ENCODE data around the gene FBXO21. TPM values are rescaled to one million over a fixed set of nuclear protein-coding genes. Genes with fewer than 3 reads are reported as not detected.
A peak's percentile ranks its signal among the peaks of the same experiment; 100 is the strongest.
"Not testable (repeated sequence)": the region's sequence is repeated elsewhere in the genome, so short reads cannot be mapped to it uniquely, and the experiment has no call there.

Gene FBXO21
- total RNA-seq, 1 experiment from 2014 or later, result 57.5 TPM

- intact Hi-C loops (cut with micrococcal nuclease; ENCODE audit: unreplicated experiment), result no loop called here
- Mint-ChIP-seq H3K27ac (ENCODE audit: unreplicated experiment) (no peak overlapping the region), H3K36me3 (ENCODE audit: insufficient read depth, unreplicated experiment) (peaks cover 17% of the 10 kb centered on the region), H3K27me3 (ENCODE audit: unreplicated experiment) (peaks cover 14% of the 10 kb centered on the region), H3K4me3 (ENCODE audit: low read depth, unreplicated experiment) (no peak overlapping the region), H3K4me1 (ENCODE audit: low read depth, unreplicated experiment) (peaks cover 27% of the 10 kb centered on the region), H3K9me3 (ENCODE audit: low read depth, unreplicated experiment) (no peaks in the 10 kb centered on the region)
- no peak for DNase-seq
- no TSS peak for BruUV-seq (replicated peaks)
- TF ChIP-seq, protein P1, sequence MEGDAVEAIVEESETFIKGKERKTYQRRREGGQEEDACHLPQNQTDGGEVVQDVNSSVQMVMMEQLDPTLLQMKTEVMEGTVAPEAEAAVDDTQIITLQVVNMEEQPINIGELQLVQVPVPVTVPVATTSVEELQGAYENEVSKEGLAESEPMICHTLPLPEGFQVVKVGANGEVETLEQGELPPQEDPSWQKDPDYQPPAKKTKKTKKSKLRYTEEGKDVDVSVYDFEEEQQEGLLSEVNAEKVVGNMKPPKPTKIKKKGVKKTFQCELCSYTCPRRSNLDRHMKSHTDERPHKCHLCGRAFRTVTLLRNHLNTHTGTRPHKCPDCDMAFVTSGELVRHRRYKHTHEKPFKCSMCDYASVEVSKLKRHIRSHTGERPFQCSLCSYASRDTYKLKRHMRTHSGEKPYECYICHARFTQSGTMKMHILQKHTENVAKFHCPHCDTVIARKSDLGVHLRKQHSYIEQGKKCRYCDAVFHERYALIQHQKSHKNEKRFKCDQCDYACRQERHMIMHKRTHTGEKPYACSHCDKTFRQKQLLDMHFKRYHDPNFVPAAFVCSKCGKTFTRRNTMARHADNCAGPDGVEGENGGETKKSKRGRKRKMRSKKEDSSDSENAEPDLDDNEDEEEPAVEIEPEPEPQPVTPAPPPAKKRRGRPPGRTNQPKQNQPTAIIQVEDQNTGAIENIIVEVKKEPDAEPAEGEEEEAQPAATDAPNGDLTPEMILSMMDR (IDR thresholded peaks at IDR 0.05; ENCODE audit: unreplicated experiment), result no peak
- CTCF ChIA-PET, result no interaction called here
Observed at GRCh38 chr12:117109943-117110635, 80.2 kb downstream of the FBXO21 start.

DNA sequence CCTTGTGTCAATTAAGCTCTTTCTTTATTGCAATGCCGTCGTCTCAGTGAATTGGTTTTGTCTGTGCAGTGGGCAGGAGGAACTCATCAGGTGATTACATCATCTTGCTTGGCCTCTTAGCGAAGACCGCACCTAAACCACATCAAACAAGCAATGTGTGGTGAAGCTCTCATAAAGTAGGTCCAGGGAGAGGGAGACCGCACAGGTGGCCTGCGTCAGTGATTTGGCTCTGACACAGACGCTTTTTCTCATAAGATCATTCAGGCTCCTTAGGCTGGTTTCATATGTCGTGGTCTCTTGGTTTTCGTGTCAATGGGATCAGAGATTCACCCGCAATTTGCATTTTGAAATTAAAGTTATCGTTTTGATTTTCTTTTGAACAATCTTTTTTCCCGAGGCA lies 84.4 kb downstream of the FBXO21 start:
- intact Hi-C loops (cut with micrococcal nuclease; ENCODE audit: unreplicated experiment), result no loop called here
- Mint-ChIP-seq H3K4me3 (ENCODE audit: low read depth, unreplicated experiment) (peak overlapping the region; percentile 22), H3K27ac (ENCODE audit: unreplicated experiment) (peak overlapping the region; percentile 69), H3K9me3 (ENCODE audit: low read depth, unreplicated experiment) (no peaks in the 10 kb centered on the region), H3K27me3 (ENCODE audit: unreplicated experiment) (peaks cover 14% of the 10 kb centered on the region), H3K36me3 (ENCODE audit: insufficient read depth, unreplicated experiment) (peaks cover 17% of the 10 kb centered on the region), H3K4me1 (ENCODE audit: low read depth, unreplicated experiment) (peaks cover 35% of the 10 kb centered on the region)
- BruUV-seq (replicated peaks), result no TSS peak
- TF ChIP-seq, protein P1 (IDR thresholded peaks at IDR 0.05; ENCODE audit: unreplicated experiment), result no peak
- DNase-seq, result peak; percentile 68
- CTCF ChIA-PET, result interaction anchor here (0.8 to 1.1 kb wide), 4 partner anchors 8 to 19 kb away, joined by 3 to 4 read pairs (median 4); no protein-coding TSS in a partner anchor

GRCh38 chr12:117104003-117104402 lies 86.3 kb downstream of the FBXO21 start:
- peaks cover 35% of the 10 kb centered on the region for H3K4me1 Mint-ChIP-seq (ENCODE audit: low read depth, unreplicated experiment)
- BruUV-seq (replicated peaks); intact Hi-C loops (cut with micrococcal nuclease; ENCODE audit: unreplicated experiment); CTCF ChIA-PET; H3K9me3 Mint-ChIP-seq (ENCODE audit: low read depth, unreplicated experiment); H3K4me3 Mint-ChIP-seq (ENCODE audit: low read depth, unreplicated experiment); DNase-seq; H3K27ac Mint-ChIP-seq (ENCODE audit: unreplicated experiment): not testable (repeated sequence)
- H3K27me3 Mint-ChIP-seq (ENCODE audit: unreplicated experiment), result peaks cover 14% of the 10 kb centered on the region
- peaks cover 33% of the 10 kb centered on the region for H3K36me3 Mint-ChIP-seq (ENCODE audit: insufficient read depth, unreplicated experiment)

- CTCF ChIA-PET, result no interaction called here
- no peak overlapping the region for H3K27ac Mint-ChIP-seq (ENCODE audit: unreplicated experiment)
- peaks cover 35% of the 10 kb centered on the region for H3K4me1 Mint-ChIP-seq (ENCODE audit: low read depth, unreplicated experiment)
- H3K36me3 Mint-ChIP-seq (ENCODE audit: insufficient read depth, unreplicated experiment), result peaks cover 45% of the 10 kb centered on the region
- intact Hi-C loops (cut with micrococcal nuclease; ENCODE audit: unreplicated experiment), result no loop called here
- H3K4me3 Mint-ChIP-seq (ENCODE audit: low read depth, unreplicated experiment), result no peak overlapping the region
- no peak for DNase-seq
- no TSS peak for BruUV-seq (replicated peaks)
- TF ChIP-seq, protein P1 (IDR thresholded peaks at IDR 0.05; ENCODE audit: unreplicated experiment), result no peak
- no peaks in the 10 kb centered on the region for H3K9me3 Mint-ChIP-seq (ENCODE audit: low read depth, unreplicated experiment)
- peaks cover 12% of the 10 kb centered on the region for H3K27me3 Mint-ChIP-seq (ENCODE audit: unreplicated experiment)
Observed at GRCh38 chr12:117102800-117103181, 87.5 kb downstream of the FBXO21 start.
